Frontal cortex (tissue), 4 donors: ENCODE results near the gene PRM3. TPM values are rescaled to one million over a fixed set of nuclear protein-coding genes. Genes with fewer than 3 reads are reported as not detected.

Experiments used
- DNase-seq, 2 donors: peaks; one replicate each; pipeline ENCODE4 v3.0.0; 2012; ENCODE audit warnings: low spot score in 2 of 2
- FAIRE-seq: peaks from 2 replicates; lab custom pipeline; 2012; peaks lifted over from hg19 to GRCh38; lab: Jason Lieb, UNC
- total RNA-seq: library from RNA; depleted of rRNA; stranded (reverse); fragments of >200 nt; gene quantifications from one replicate; pipeline ENCODE4 v1.2.3, GENCODE V29; 2014
- donor health status: control.
- donor health status: control.
- donor health status: control.

The PRM3 gene, protein sequence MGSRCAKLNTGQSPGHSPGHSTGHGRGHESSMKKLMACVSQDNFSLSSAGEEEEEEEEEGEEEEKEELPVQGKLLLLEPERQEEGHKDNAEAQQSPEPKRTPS
- total RNA-seq, result not detected

DNA sequence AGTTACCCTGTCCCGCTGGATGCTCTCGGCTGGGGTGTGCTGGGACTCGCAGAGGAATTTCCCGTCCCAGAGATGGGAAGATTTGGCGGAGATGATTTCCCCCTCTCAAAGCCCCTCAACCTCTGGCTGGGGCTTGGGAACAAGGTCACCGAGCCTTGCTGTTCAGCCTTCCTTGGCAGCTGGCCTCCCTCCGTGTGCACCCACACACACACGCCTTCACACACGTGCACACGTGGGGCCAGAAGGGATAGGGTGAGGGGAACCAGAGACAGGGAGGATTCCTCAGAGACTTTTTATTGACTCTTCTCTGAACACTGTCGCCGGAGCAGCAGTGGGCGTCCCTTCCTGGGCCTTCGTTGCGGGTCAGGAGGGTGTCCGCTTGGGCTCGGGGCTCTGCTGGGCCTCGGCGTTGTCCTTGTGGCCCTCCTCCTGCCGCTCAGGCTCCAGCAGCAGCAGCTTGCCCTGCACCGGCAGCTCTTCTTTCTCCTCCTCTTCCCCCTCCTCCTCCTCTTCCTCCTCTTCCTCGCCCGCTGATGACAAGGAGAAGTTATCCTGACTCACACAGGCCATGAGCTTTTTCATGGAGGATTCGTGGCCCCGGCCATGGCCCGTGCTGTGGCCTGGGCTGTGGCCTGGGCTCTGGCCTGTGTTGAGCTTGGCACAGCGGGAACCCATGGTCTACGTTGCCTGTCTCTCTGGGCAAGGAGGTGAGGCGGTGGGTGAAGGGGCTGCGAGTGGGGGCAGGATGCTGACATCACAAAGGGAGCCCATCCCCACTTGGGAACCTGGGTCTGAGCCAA, at the start of gene PRM3:
Gene PRM3, minus strand, starts transcription at position 709 of the 800 bp plus-strand sequence. Its CDS starts 34 bp downstream, at position 675.
- no peak for DNase-seq
- no peak for FAIRE-seq

DNA sequence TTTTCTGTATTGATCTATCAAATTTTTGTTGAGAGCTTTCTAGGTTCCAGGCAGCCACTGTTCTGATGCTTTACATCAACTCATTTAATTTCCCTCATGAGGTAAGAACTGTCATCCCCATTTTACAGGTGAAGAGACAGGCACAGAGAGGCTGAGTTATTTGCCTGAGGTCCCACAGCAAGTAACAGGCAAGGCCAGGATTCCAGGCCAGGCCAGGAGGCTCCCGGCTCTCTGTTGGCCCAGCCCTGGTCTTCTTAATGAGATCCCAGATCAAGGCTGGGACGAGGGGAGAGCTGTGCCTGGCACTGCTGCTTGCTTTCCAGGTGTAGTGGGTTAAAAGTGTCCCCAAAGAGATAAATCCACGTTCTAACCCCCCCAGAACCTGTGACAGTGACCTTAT, 49.4 kb upstream of the PRM3 start:
- FAIRE-seq, result no peak

DNA sequence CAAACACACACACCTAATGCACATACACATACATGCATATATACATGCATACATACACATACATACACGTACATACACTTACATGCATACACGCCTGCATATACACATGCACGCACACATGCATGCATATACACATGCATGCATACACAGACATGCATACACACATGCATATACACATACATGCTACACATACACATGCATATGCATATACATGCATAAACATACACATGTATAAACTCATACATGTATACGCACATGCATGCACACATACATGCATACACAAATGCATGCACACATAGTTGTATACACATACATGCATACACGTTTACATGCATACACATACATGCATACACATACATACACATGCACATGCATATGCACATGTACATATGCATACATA, 48.2 kb upstream of the PRM3 start:
- FAIRE-seq (no peak), DNase-seq (no peak)

More for the DNA sequence above, 49.4 kb upstream of the PRM3 start:
- DNase-seq, result no peak

DNA sequence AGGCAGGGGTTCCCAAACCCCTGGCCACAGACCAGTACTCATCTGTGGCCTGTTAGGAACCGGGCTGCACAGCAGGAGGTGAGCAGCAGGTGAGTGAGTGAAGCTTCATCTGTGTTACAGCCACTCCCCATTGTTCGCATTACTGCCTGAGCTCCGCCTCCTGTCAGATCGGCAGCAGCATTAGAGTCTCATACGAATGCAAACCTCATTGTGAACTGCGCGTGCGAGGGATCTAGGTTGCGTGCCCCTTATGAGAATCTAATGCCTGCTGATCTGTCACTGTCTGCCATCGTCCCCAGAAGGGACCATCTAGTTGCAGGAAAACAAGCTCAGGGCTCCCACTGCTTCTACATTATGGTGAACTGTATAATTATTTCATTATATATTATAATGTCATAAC, 46.7 kb upstream of the PRM3 start:
- FAIRE-seq, result no peak

DNA sequence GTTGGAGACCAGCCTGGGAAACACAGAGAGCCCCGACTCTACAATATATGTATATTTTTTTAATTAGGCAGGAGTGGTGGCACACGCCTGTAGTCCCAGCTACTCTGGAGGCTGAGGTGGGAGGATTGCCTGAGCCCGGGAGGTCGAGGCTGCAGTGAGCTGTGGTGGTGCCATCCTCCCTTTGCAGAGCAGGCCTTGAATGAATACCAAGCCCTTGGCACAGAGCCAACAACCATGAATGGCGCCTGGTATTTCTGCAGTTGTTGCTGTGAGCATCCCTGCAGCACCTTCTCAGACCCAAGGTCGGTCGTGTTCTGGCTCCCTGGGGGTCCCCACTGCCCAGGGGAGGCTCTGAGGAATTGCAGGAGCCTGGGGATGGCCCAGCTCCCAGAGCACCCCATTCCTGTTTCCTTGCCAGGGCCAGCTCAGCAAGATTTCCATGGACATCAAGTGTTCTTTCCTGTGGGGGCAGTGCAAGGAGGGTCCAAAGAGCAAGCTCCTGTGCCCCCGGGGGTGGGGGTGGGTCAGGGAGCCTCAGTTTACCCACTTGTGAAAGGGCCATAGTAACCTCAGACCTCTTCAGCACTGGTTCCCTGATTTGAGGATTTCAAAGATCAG, 46.2 kb upstream of the PRM3 start:
- FAIRE-seq (no peak), DNase-seq (no peak)

More for the DNA sequence above, 46.7 kb upstream of the PRM3 start:
- DNase-seq, result no peak

DNA sequence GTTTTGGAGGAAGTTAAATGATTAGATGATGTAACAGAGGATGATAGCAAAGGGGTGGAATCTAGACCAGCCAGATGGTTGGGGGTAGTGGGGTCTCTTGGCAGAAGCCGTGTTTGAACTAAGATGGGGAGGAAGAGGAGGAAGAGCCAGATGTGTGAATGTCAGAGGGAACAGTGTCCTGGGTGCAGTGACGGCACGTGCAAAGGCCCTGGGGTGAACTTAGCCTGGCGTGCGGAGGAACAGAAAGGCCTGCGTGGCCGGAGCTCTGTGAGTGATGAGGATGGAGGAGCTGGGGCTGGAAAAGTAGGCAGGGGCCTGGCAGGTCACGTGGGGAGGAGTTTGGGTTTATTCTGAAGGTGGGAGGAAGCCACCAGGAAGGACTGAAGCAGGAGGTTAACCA, 45.4 kb upstream of the PRM3 start:
- DNase-seq (no peak), FAIRE-seq (no peak)

DNA sequence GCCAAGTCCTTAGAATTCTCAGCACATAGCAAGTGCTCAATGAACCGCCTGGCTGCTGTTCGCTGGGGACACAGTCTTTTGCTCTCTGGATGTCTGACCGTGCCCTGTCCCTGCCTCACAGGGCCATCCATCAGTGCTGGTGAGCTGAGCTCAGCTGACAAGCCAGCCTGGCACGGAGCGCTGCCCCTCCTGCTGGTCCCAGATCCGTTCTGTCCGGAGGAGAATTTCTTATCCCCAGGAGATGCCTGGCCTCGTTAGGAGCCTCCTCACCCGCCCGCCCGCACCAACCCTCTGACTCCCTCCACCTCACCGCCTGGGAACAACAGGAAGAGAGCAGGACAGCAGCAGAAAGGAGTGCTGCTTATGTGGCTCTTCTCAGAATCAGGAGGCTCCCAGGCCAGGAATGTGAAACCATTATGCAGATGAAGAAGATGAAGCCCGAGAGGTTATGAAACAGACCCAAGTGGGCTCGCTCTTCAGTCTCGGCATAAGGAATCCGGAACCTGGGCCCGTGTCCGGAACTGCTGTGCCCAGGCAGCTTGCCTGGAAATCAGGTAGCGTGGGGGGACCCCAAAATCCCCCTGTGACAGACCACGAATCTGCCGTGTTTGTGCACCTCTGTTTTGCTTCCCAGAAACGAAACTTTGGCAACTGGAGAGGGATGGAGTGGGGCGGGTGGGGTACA, 43.0 kb upstream of the PRM3 start:
- FAIRE-seq, result no peak
- DNase-seq, result no peak

DNA sequence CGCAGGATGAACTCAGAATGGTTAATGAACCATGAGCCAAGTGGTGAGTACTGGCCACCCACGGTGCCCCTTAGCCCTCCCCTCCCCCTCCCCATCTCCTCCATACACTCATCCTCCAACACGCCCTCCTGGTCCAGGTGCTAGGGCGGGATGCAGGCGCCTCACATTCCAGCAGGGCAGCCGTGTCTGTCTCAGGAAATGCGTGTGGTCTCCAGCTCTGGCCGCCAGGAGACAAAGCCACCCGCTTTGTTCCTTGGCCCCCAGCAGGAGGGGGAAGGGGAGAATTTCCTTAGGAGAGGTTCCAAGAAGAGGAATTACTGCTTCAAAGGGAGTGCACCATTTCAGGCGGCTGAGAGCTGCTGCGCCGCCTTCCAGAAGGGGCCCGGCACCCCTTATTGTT, 42.1 kb upstream of the PRM3 start:
- FAIRE-seq (no peak), DNase-seq (no peak)

DNA sequence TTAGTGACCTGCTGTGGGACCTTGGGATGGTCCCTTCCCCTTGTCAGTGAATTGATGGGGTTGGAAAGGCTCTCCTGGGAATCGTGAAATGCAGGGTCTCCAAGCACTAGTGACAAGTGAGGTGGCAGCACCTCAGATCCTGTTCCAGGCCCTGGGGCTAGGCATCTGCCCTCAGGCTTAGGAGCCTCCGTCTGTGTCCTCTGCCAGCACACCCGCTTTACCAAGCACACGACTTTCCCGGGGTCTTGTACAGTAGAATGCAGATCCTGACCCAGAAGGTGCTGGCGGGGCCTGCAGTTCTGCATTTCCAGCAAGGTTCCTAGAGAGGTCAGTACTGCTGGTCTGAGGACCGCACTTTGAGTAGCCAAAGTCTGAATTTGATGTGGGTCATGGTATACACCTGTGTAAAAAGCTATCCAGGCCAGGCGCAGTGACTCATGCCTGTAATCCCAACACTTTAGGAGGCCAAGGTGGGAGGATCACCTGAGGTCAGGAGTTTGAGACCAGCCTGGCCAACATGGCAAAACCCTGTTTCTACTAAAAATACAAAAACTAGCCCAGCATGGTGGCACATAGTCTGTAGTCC, 41.0 kb upstream of the PRM3 start:
- FAIRE-seq (no peak), DNase-seq (no peak)

DNA sequence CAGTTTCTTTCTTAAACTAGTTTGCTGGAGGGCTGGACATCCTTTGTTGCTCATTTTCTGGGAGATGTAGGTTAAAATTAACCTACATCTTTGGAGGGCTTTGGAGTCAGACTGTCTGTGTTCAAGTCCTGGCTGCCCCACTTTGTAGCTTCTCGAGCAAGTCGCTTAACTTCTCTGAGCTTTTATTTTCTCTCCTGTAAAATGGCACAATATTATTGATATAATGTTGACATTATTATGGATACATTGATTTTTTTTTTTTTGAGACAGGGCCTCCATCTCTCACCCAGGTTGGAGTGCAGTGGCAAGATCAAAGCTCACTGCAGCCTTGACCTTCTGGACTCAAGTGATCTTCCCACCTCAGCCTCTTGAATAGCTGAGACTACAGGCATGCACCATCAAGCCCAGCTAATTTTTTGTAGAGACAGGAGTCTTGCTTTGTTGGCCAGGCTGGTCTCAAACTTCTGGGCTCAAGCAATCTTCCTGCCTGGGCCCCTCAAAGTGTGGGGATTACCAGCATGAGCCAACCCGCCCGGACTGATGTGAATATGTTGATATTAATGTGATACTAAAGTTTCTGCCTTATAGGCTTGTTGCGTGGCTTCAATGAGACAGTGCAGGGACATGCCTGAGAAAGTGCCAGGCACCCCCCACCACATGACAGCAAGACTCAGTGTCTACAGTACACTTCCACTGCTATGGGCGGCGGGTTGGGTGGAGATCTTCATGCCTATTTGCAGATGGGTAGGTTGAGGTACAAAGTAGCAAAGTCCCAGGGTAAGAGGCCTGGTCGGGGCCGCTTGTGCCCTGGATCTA, 40.3 kb upstream of the PRM3 start:
- no peak for DNase-seq
- FAIRE-seq, result no peak

DNA sequence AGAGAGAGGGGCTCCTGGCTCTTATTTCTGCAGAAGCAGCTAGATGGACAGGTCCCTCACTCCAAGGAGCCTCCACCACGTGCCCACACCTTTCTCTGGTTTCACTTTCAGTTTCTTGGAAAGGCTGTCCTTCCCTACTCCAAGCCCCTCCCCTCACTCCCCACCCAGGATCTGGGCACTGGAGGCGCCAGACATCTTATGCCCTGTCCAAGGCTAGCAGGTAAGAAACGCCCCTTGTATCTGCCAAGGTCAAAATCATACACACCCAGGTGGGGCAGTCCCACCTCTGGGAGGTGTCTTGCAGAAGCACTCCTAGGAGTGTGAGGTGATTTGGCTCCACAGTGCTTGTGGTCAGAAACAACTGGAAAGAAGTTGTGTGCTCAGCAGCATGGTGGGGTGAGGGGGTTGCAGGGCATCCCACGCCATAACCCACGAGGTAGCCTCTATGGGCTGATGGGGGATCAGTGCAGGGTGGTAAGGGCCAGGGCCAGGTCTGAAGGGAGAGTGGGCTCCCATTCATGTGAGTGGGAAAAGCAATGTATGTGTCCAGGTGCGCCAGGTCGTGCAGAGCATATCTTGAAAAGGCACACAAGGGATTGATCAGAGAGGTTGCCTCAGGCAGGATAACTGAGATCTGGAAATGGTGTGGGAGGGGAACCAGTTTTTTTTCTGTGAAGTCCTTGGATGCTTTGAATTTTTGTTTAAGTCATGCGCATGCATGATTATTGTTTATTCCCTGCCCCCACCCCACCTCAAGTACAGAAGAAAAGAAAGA, 39.5 kb upstream of the PRM3 start:
- FAIRE-seq (no peak), DNase-seq (no peak)

DNA sequence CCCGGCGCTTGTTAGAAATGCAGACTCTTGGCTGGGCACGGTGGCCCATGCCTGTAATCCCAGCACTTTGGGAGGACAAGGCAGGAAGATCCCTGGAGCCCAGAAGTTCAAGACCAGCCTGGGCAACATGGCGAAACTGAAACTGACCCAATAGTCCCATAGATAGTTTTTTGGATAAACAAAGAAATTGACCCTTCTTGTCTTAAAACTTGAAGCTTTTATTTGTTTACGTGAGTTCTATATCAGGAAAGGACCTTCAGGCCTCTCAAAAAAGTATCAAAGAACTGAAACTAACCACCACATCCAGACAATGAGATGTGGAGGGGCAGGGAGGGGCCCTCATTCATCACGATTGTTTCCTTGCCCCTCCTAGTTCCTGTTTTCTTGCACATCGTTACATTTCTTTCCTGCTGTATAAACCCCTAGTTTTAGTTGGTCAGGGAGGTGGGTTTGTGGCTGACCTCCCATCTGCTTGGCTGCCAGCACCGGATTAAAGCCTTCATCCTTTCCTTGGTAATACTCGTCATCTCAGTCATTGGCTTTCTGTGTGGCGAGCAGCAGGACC, 37.6 kb upstream of the PRM3 start:
- FAIRE-seq (no peak), DNase-seq (no peak)

DNA sequence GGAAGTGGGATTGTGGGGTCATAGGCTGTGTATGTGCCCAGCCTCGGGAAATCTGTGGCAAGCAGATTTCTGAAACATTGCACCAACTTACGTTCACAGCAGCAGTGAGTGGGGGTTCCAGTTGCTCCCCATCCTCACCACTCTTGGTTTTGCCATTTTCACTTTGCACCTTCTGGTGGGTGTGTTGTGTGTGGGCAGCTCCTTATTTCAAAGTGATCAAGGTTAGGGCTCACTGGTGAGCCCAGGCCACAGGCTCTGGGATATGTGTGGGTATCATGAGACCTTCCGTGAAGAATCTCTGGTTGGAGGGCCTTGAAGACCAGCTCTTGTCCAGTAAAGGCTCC, 37.2 kb upstream of the PRM3 start:
- FAIRE-seq (no peak), DNase-seq (no peak)

DNA sequence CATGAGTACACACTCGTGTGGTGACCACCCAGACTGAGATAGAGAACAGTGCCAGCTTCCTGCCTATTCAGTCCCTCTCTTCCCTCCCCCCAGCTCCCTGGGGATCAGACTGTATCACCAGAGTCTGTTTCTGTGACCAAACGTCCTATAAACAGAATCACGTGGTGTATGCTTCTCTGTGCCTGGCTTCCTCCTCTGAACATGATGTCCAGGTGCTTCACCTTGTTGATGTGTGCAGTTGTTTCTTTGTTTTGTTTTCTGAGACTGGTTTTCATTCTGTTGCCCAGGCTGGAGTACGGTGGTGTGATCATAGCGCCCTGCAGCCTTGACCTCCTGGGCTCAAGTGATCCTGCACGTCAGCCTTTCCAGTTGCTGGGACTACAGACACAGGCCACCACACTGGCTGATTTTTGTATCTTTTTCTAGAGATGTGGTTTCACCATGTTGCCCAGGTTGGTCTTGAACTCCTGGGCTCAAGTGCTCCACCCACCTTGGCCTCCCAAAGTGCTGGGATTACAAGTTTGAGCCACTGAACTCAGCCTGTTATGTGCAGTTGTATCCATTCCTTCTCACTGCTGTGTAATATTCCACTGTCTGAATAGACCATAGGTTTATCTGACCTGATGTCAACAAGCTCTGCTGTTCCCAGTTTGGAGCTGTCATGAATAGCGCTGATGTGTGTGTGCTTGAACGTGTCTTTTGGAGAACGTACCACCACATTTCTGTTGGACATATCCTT, 36.6 kb upstream of the PRM3 start:
- FAIRE-seq, result no peak
- no peak for DNase-seq

DNA sequence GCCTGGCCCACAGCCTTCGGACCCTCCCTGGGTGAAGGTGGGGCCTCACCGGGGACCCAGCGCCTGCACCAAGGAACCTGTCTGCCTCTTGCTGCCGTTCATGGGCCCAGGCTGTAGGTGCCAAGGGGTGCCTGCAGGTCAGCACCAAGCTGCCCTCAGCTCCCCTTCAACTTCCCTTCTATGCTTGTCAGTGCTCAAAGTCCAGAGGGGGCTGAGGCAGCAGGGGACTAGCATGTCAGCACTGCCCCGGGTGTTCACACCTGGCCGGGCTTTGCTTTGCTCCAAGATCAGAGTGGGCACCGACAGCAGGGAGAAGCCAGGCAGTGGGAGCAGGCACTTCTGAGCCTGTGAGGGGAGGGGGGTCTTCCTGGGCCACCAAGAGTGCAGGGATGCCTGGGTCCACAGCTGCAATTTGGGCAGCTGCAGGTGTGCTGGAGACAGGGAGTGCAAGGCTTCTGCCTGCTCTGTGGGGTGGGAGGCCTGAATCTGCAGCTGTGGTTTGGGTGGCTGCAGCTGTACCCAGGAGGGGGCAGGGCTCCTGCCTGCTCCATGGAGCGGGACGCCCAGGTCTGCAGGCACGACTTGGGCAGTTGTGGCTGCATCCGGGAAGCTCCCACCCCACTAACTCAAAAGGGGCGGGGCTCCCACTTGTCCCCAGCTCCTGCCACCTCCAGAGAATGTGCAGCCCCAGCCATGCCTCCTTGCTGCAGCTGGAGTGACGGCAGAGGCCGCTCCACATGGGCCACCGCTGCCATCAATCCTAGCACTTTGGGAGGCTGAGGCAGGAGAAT, 35.3 kb upstream of the PRM3 start:
- DNase-seq (no peak), FAIRE-seq (no peak)

DNA sequence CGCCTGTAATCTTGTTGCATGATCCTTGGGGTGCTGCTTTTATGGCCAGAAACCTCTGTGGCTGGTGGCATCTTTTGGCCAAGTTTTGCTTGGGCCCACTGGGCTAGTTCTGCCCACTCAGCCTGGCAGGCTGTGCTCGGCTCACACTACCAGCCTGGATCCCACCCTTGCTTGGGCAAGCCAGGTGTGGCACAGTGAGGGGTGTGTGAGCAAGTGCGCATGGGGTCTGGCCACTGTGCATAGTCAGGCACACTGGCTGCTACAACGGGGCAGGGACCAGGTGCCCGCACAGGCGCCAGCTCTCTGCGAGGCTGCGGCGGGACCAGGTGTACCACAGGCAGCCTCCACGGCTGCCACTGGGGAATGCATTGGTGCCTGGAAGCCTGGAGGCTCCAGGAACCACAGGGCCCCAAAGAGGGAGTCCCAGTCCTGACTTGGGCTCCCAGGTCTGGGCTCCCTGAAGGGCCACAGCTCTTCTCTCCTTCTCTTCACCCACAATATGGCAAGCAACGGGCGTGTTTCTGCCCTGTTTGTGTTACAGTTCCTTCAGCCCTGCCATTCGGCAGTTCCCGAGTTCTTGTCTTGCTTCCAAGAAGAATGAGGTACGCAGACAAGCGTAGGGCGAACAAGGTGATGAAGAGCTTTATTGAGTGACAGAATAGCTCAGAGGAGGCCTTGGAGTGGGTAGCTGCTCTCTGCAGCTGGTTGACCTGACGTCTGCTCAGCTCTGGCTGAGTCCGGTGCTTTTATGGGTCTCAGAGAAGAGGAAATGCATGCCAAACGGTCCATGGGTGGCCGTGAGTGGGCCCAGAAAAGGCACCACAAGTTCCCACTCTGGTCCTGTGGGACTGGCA, 34.4 kb upstream of the PRM3 start:
- no peak for FAIRE-seq

More for the DNA sequence above, 34.4 kb upstream of the PRM3 start:
- DNase-seq, result no peak
